Transverse colon (tissue), 4 donors: ENCODE data around the gene NOC2L.

ENCODE experiments used
- EP300 ChIP-seq: sonication (generic); formaldehyde crosslinking; IDR thresholded peaks from one replicate; pipeline ENCODE4 v1.6.1; 2017; ENCODE audit warnings: antibody characterized with exemption, low read depth
- POLR2AphosphoS5 ChIP-seq, 3 donors: sonication (generic); formaldehyde crosslinking; IDR thresholded peaks; one replicate each; pipeline ENCODE4 v1.6.1; 2016; ENCODE audit warnings: antibody characterized with exemption in 3 of 3
- TF ChIP-seq, protein P1 (sequence below), 5 experiments: fragments of 200-600 bp in 3 of 5; fragments of 450-650 bp in 2 of 5; sonication (generic) in 3 of 5; IDR thresholded peaks; 1 replicate in 2 of 5; 2 replicates in 3 of 5; pipeline ENCODE4 v1.5.1; 2016 to 2017; ENCODE audit warnings: antibody characterized with exemption in 5 of 5, inconsistent platforms in 3 of 5, mild to moderate bottlenecking in 2 of 5, moderate library complexity in 1 of 5

DNA sequence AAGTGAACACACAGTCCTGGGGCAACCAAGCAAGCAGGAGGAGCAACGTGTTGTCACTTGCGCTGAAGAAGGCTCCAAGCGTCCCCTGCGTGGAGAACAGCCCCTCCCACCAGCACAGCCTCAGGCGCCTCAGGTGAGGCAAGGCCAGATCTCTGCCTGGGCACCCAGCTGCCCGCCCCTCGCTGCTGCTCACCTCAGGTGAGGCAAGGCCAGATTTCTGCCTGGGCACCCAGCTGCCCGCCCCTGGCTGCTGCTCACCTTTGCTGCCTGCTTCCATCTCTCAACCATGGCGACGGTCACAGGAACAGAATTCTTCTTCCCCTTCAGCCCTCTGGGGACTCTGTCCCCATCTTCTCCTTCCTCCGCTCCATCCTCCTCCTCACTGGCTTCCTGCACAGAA is 2.4 kb downstream of the NOC2L start:
- TF ChIP-seq, protein P1, sequence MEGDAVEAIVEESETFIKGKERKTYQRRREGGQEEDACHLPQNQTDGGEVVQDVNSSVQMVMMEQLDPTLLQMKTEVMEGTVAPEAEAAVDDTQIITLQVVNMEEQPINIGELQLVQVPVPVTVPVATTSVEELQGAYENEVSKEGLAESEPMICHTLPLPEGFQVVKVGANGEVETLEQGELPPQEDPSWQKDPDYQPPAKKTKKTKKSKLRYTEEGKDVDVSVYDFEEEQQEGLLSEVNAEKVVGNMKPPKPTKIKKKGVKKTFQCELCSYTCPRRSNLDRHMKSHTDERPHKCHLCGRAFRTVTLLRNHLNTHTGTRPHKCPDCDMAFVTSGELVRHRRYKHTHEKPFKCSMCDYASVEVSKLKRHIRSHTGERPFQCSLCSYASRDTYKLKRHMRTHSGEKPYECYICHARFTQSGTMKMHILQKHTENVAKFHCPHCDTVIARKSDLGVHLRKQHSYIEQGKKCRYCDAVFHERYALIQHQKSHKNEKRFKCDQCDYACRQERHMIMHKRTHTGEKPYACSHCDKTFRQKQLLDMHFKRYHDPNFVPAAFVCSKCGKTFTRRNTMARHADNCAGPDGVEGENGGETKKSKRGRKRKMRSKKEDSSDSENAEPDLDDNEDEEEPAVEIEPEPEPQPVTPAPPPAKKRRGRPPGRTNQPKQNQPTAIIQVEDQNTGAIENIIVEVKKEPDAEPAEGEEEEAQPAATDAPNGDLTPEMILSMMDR (IDR thresholded peaks at IDR 0.05): no peak
- TF ChIP-seq POLR2AphosphoS5 (IDR thresholded peaks at IDR 0.05): no peak
- TF ChIP-seq EP300: no peak
